Measurements from ENCODE around the gene SLC1A6.
"Not testable (repeated sequence)": the region's sequence is repeated elsewhere in the genome, so short reads cannot be mapped to it uniquely, and the experiment has no call there.

Gene SLC1A6

GRCh38 chr19:14979476-14980255, at the start of gene SLC1A6:
SLC1A6 (minus strand) TSS chr19:14979864; CDS start chr19:14972910, 6,954 bp downstream.
- no peak for DNase-seq

- DNase-seq = no peak
Observed at GRCh38 chr19:15028490-15028889, 48.8 kb upstream of the SLC1A6 start.

GRCh38 chr19:15025217-15025616, 45.6 kb upstream of the SLC1A6 start:
- DNase-seq = no peak

- no peak for DNase-seq
Observed at GRCh38 chr19:15022752-15023151, 43.1 kb upstream of the SLC1A6 start.

- no peak for DNase-seq
Observed at GRCh38 chr19:15021286-15022007, 41.8 kb upstream of the SLC1A6 start.

- DNase-seq = not testable (repeated sequence)
Observed at GRCh38 chr19:15018836-15019235, 39.2 kb upstream of the SLC1A6 start.

GRCh38 chr19:15015946-15016542, 36.4 kb upstream of the SLC1A6 start:
- DNase-seq = no peak

GRCh38 chr19:15014579-15014978, 34.9 kb upstream of the SLC1A6 start:
- DNase-seq = no peak

- DNase-seq = no peak
Observed at GRCh38 chr19:15010501-15011300, 31.0 kb upstream of the SLC1A6 start.

GRCh38 chr19:15008308-15008707, 28.6 kb upstream of the SLC1A6 start:
- no peak for DNase-seq

GRCh38 chr19:14997981-14998380, 18.3 kb upstream of the SLC1A6 start:
- no peak for DNase-seq

- no peak for DNase-seq
Observed at GRCh38 chr19:14992780-14993179, 13.1 kb upstream of the SLC1A6 start.

GRCh38 chr19:14985133-14985532, 5.5 kb upstream of the SLC1A6 start:
- no peak for DNase-seq

GRCh38 chr19:14978161-14978776, 1.4 kb downstream of the SLC1A6 start:
- no peak for DNase-seq

GRCh38 chr19:14977128-14977527, 2.5 kb downstream of the SLC1A6 start:
- no peak for DNase-seq

GRCh38 chr19:14974488-14974887, 5.2 kb downstream of the SLC1A6 start:
- DNase-seq = no peak

- DNase-seq = no peak
Observed at GRCh38 chr19:14972676-14973075, 7.0 kb downstream of the SLC1A6 start.

GRCh38 chr19:14971474-14971873, 8.2 kb downstream of the SLC1A6 start:
- no peak for DNase-seq

- DNase-seq = no peak
Observed at GRCh38 chr19:14968247-14968646, 11.4 kb downstream of the SLC1A6 start.

GRCh38 chr19:14961956-14962685, 17.5 kb downstream of the SLC1A6 start:
- DNase-seq = no peak

GRCh38 chr19:14959263-14959662, 20.4 kb downstream of the SLC1A6 start:
- DNase-seq = no peak

- no peak for DNase-seq
Observed at GRCh38 chr19:14957464-14957863, 22.2 kb downstream of the SLC1A6 start.

Data from fibroblast of skin of right quadriceps (primary cell).